ENCODE measurements around the gene MIR17HG.

MIR17HG gene

DNA sequence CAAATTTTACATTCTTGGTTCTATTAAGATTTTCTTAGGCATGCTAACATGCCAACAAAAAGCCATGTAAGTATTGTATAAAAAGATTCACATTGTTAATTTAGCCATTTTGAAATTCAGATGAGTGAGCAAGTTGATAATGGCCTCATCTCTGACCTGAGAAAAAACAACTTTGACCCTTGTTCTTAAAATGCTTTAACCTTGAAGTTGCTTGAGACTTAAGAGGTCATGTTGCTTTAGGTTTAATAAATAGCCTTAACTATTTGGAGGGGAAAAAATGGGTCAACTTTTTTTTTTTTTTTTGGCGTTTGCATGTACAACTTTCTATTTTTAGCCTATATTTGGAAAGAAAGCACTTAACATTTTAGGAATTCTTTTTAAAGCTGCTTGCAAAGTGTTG is 6.0 kb downstream of the MIR17HG start:
- Histone ChIP-seq H3K4me3 (ENCODE audit: low read depth, low read length, poor library complexity, severe bottlenecking) (no peak overlapping the region), H4K20me1 (ENCODE audit: insufficient read depth, low read length) (peaks cover 19% of the 10 kb centered on the region), H3K9me2 (ENCODE audit: low read depth, low read length) (no peaks in the 10 kb centered on the region), H3K9ac (ENCODE audit: low read length) (no peak overlapping the region), H3K9me3 (ENCODE audit: low read length) (no peaks in the 10 kb centered on the region), H2AFZ (ENCODE audit: low read length) (no peak overlapping the region), H3K27me3 (ENCODE audit: insufficient read depth, low read length) (no peaks in the 10 kb centered on the region), H3K79me2 (ENCODE audit: insufficient read depth, low read length) (peaks cover 38% of the 10 kb centered on the region), H3K27ac (ENCODE audit: low read depth, low read length, poor library complexity, severe bottlenecking) (no peak overlapping the region), H3K4me1 (ENCODE audit: insufficient read depth, low read length, severe bottlenecking) (peaks cover 46% of the 10 kb centered on the region), H3K4me2 (ENCODE audit: low read length) (no peak overlapping the region), H3F3A (ENCODE audit: insufficient read depth, low read length) (peaks cover 43% of the 10 kb centered on the region), H3K36me3 (ENCODE audit: insufficient read depth, low read length) (peaks cover 96% of the 10 kb centered on the region)
- TF ChIP-seq, protein P1, sequence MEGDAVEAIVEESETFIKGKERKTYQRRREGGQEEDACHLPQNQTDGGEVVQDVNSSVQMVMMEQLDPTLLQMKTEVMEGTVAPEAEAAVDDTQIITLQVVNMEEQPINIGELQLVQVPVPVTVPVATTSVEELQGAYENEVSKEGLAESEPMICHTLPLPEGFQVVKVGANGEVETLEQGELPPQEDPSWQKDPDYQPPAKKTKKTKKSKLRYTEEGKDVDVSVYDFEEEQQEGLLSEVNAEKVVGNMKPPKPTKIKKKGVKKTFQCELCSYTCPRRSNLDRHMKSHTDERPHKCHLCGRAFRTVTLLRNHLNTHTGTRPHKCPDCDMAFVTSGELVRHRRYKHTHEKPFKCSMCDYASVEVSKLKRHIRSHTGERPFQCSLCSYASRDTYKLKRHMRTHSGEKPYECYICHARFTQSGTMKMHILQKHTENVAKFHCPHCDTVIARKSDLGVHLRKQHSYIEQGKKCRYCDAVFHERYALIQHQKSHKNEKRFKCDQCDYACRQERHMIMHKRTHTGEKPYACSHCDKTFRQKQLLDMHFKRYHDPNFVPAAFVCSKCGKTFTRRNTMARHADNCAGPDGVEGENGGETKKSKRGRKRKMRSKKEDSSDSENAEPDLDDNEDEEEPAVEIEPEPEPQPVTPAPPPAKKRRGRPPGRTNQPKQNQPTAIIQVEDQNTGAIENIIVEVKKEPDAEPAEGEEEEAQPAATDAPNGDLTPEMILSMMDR (IDR thresholded peaks at IDR 0.05; ENCODE audit: low read length), result no peak
- no peak for TF ChIP-seq EZH2 (IDR thresholded peaks at IDR 0.05; ENCODE audit: borderline replicate concordance, low read length)

DNA sequence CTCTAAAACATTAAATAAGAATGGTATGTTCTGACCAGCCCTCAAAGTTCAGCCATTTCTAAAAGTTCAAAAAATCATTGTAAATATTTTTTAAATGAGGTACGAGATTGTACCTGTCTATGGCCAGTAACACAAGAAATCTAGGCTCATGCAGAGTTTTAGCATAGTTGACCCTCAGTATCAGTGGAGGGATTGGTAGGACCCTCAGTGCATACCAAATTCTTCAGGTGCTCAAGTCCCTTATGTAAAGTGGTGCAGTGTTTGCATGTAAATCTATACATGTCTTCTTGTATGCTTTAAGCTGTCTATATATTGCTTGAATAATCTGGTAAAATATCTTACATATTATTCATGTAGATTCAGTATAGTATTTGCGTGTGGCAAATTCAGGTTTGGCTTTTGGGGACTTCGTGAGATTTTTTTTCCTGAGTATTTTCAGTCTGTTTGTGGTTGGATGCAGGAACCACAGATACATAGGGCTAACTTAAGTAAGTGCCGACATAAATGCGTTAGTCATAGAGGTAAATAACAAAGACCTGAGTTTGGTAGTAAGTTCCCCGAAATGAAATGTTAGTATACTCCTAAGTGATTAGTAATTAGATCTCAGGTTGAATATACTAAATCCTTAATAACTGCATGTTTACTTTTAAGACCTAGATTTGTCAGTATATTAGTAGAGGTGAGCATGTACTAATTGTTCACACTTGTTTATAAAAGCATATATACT is 7.8 kb downstream of the MIR17HG start:
- no peak overlapping the region for H3K4me3 ChIP-seq (ENCODE audit: low read depth, low read length, poor library complexity, severe bottlenecking)
- no peaks in the 10 kb centered on the region for H3K27me3 ChIP-seq (ENCODE audit: insufficient read depth, low read length)
- no peak overlapping the region for H2AFZ ChIP-seq (ENCODE audit: low read length)
- H3K4me1 ChIP-seq (ENCODE audit: insufficient read depth, low read length, severe bottlenecking), result peaks cover 37% of the 10 kb centered on the region
- no peak for TF ChIP-seq EZH2 (IDR thresholded peaks at IDR 0.05; ENCODE audit: borderline replicate concordance, low read length)
- TF ChIP-seq, protein P1 (IDR thresholded peaks at IDR 0.05; ENCODE audit: low read length), result no peak
- peaks cover 25% of the 10 kb centered on the region for H3K79me2 ChIP-seq (ENCODE audit: insufficient read depth, low read length)
- peaks cover 16% of the 10 kb centered on the region for H4K20me1 ChIP-seq (ENCODE audit: insufficient read depth, low read length)
- H3K4me2 ChIP-seq (ENCODE audit: low read length), result no peak overlapping the region
- peaks cover 47% of the 10 kb centered on the region for H3F3A ChIP-seq (ENCODE audit: insufficient read depth, low read length)
- peaks cover 82% of the 10 kb centered on the region for H3K36me3 ChIP-seq (ENCODE audit: insufficient read depth, low read length)
- H3K9ac ChIP-seq (ENCODE audit: low read length), result no peak overlapping the region
- no peak overlapping the region for H3K27ac ChIP-seq (ENCODE audit: low read depth, low read length, poor library complexity, severe bottlenecking)
- H3K9me2 ChIP-seq (ENCODE audit: low read depth, low read length), result no peaks in the 10 kb centered on the region
- no peaks in the 10 kb centered on the region for H3K9me3 ChIP-seq (ENCODE audit: low read length)

DNA sequence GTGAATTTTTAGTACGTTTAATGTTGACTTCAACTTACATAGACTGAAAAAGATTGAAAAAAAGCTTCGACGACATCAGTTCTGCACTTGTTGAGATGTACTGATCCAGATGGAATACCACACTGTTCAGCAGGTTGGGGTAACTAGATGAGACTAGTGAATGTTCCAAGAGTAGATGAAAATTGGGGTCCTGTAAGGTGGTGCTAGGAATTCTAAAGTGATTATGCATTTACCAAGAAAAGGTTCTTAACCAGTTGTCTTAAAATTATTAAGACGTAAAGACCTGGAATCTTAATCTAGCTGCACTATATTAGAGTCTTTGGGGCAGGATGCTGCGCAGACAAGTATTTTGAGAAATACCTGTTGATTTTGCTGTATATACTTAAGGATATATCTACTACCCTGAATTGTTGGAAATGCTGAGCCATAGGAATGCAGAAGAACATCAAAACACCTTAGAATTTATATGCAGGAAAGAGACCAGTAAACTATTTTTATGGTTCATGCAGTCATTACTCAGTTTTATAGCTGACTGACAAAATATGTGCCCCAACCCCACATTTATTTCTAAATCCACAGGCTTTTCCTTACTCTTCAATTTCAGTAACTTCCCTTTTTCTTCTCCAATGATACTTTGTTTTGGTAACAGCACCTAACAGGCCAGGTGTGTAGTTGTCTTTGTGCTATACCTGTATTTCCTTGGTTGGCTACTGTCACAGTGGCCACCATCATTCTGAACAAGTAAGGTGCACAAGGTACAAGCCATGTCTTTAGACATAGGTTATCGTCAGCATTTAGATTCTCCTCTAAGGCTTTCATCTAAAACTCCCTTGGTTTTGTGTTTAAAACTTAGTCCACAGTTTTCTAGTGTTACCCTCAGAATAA is 8.6 kb downstream of the MIR17HG start:
- Histone ChIP-seq H3K4me1 (ENCODE audit: insufficient read depth, low read length, severe bottlenecking) (peaks cover 29% of the 10 kb centered on the region), H3F3A (ENCODE audit: insufficient read depth, low read length) (peaks cover 49% of the 10 kb centered on the region), H3K9me2 (ENCODE audit: low read depth, low read length) (no peaks in the 10 kb centered on the region), H4K20me1 (ENCODE audit: insufficient read depth, low read length) (peaks cover 13% of the 10 kb centered on the region), H3K27me3 (ENCODE audit: insufficient read depth, low read length) (no peaks in the 10 kb centered on the region), H3K4me3 (ENCODE audit: low read depth, low read length, poor library complexity, severe bottlenecking) (no peak overlapping the region), H2AFZ (ENCODE audit: low read length) (no peak overlapping the region), H3K9ac (ENCODE audit: low read length) (no peak overlapping the region), H3K9me3 (ENCODE audit: low read length) (no peaks in the 10 kb centered on the region), H3K27ac (ENCODE audit: low read depth, low read length, poor library complexity, severe bottlenecking) (no peak overlapping the region), H3K4me2 (ENCODE audit: low read length) (no peak overlapping the region), H3K79me2 (ENCODE audit: insufficient read depth, low read length) (peaks cover 17% of the 10 kb centered on the region), H3K36me3 (ENCODE audit: insufficient read depth, low read length) (peaks cover 74% of the 10 kb centered on the region)
- TF ChIP-seq, protein P1 (IDR thresholded peaks at IDR 0.05; ENCODE audit: low read length), result no peak
- TF ChIP-seq EZH2 (IDR thresholded peaks at IDR 0.05; ENCODE audit: borderline replicate concordance, low read length), result no peak

All from OCI-LY1 (cell line).